ENCODE data around the gene CSPG4. TPM values are rescaled to one million over a fixed set of nuclear protein-coding genes. Genes with fewer than 3 reads are reported as not detected.
A peak's percentile ranks its signal among the peaks of the same experiment; 100 is the strongest.

CSPG4 gene
- total and polyA plus RNA-seq, 2 of the 13 experiments (the other 11 are each of a cell fraction or from before 2014, with no cell fraction given), result 0.01 to 0.04 TPM

DNA sequence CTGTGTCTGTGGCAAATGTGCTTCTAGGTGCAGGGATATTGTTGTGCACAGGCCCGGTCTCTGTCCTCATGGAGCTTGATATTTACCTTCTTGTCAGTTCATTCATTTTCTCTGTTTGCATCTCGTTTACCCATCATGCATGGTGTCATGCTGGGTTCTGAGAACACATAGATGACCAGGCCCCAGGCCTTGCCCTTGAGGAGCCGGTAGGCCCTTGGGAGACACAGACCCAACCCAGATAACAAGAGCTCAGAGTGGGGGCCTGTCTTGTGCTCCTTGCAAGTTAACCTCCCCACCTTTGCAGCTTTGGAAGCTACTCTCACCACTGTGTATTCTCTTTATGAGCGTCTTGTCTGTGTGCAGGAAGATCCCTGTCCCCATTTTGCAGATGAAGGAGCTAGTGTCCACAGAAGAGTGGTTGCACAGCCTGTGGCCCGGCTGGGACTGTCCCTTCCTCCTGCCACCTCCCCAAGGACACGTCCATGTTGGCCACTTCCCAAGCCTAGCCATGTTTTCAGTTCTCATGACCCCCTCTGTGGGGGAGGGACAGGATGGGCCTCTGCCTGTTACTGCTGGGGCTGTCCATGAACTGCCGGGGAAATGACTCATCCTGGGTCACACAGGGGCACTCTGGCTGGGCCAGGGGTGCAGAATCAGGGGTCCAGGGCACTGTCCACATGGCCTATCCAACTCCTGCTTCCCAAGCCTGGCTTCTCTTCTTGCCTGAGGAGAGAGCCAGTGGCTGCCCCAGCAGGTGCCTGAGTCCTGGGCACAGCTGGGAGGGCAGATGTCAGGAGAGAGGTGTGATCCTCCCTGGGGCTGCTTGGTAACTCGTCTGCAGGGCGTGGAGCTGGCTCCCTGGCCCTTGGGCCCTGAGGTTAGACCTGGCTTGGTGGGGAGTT, 61.5 kb downstream of the CSPG4 start (continued):
- TF ChIP-seq RARG (CRISPR knock-in tag; IDR thresholded peaks at IDR 0.05; ENCODE audit: low read depth) (no peak), ZNF430 (CRISPR knock-in tag; IDR thresholded peaks at IDR 0.05) (peak; percentile 70; the same call in 1 of the 2 replicates), ZSCAN31 (CRISPR knock-in tag; IDR thresholded peaks at IDR 0.05; ENCODE audit: low read depth) (no peak), EEA1 (CRISPR knock-in tag; IDR thresholded peaks at IDR 0.05; ENCODE audit: borderline replicate concordance) (no peak), TEAD2 (CRISPR knock-in tag; IDR thresholded peaks at IDR 0.05) (no peak), RFX1 (IDR thresholded peaks at IDR 0.05) (no peak), ZSCAN9 (CRISPR knock-in tag; IDR thresholded peaks at IDR 0.05; ENCODE audit: borderline replicate concordance) (peak; percentile 40; the same call in 1 of the 2 replicates), ZSCAN20 (CRISPR knock-in tag; IDR thresholded peaks at IDR 0.05; ENCODE audit: borderline replicate concordance) (no peak), ISL2 (CRISPR knock-in tag; IDR thresholded peaks at IDR 0.05) (no peak), ZMYM2 (CRISPR knock-in tag; IDR thresholded peaks at IDR 0.05) (peak; percentile 83), STAG1 (CRISPR knock-in tag; IDR thresholded peaks at IDR 0.05) (no peak), JUNB (CRISPR knock-in tag; IDR thresholded peaks at IDR 0.05; ENCODE audit: borderline replicate concordance) (peak; percentile 89), ZNF234 (CRISPR knock-in tag; conservative IDR thresholded peaks at IDR 0.05) (no peak), SKI (IDR thresholded peaks at IDR 0.05; ENCODE audit: partially characterized antibody) (peak; percentile 35), FOXK1 (CRISPR knock-in tag; IDR thresholded peaks at IDR 0.05; ENCODE audit: borderline replicate concordance, low read depth) (no peak; the same call in 1 of the 2 replicates), MEIS1 (CRISPR knock-in tag; IDR thresholded peaks at IDR 0.05; ENCODE audit: borderline replicate concordance) (no peak), ZNF225 (CRISPR knock-in tag; IDR thresholded peaks at IDR 0.05) (no peak), KAT7 (CRISPR knock-in tag; IDR thresholded peaks at IDR 0.05; ENCODE audit: borderline replicate concordance) (no peak)
- TF ChIP-seq, protein P1, sequence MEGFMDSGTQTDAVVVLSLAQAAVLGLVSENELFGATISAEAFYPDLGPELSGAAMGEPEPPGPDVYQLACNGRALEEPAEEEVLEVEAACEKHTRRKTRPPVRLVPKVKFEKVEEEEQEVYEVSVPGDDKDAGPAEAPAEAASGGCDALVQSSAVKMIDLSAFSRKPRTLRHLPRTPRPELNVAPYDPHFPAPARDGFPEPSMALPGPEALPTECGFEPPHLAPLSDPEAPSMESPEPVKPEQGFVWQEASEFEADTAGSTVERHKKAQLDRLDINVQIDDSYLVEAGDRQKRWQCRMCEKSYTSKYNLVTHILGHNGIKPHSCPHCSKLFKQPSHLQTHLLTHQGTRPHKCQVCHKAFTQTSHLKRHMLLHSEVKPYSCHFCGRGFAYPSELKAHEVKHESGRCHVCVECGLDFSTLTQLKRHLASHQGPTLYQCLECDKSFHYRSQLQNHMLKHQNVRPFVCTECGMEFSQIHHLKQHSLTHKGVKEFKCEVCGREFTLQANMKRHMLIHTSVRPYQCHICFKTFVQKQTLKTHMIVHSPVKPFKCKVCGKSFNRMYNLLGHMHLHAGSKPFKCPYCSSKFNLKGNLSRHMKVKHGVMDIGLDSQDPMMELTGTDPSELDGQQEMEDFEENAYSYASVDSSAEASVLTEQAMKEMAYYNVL (CRISPR knock-in tag; IDR thresholded peaks at IDR 0.05; ENCODE audit: borderline replicate concordance), result no peak
- TF ChIP-seq, protein P2, sequence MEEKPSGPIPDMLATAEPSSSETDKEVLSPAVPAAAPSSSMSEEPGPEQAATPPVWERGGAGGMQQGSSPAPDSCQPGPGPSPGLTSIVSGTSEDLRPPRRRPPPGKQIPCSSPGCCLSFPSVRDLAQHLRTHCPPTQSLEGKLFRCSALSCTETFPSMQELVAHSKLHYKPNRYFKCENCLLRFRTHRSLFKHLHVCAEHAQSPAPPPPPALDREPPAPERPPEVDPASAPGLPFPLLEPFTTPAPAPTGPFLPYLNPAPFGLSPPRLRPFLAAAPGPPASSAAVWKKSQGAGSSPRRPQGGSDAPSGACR (CRISPR knock-in tag; IDR thresholded peaks at IDR 0.05), result peak; percentile 69; the same call in 1 of the 2 replicates
- TF ChIP-seq, protein P3, sequence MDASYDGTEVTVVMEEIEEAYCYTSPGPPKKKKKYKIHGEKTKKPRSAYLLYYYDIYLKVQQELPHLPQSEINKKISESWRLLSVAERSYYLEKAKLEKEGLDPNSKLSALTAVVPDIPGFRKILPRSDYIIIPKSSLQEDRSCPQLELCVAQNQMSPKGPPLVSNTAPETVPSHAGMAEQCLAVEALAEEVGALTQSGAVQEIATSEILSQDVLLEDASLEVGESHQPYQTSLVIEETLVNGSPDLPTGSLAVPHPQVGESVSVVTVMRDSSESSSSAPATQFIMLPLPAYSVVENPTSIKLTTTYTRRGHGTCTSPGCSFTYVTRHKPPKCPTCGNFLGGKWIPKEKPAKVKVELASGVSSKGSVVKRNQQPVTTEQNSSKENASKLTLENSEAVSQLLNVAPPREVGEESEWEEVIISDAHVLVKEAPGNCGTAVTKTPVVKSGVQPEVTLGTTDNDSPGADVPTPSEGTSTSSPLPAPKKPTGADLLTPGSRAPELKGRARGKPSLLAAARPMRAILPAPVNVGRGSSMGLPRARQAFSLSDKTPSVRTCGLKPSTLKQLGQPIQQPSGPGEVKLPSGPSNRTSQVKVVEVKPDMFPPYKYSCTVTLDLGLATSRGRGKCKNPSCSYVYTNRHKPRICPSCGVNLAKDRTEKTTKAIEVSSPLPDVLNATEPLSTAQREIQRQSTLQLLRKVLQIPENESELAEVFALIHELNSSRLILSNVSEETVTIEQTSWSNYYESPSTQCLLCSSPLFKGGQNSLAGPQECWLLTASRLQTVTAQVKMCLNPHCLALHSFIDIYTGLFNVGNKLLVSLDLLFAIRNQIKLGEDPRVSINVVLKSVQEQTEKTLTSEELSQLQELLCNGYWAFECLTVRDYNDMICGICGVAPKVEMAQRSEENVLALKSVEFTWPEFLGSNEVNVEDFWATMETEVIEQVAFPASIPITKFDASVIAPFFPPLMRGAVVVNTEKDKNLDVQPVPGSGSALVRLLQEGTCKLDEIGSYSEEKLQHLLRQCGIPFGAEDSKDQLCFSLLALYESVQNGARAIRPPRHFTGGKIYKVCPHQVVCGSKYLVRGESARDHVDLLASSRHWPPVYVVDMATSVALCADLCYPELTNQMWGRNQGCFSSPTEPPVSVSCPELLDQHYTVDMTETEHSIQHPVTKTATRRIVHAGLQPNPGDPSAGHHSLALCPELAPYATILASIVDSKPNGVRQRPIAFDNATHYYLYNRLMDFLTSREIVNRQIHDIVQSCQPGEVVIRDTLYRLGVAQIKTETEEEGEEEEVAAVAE (CRISPR knock-in tag; IDR thresholded peaks at IDR 0.05; ENCODE audit: borderline replicate concordance), result peak; percentile 30; the same call in 1 of the 2 replicates
- TF ChIP-seq, protein P4, sequence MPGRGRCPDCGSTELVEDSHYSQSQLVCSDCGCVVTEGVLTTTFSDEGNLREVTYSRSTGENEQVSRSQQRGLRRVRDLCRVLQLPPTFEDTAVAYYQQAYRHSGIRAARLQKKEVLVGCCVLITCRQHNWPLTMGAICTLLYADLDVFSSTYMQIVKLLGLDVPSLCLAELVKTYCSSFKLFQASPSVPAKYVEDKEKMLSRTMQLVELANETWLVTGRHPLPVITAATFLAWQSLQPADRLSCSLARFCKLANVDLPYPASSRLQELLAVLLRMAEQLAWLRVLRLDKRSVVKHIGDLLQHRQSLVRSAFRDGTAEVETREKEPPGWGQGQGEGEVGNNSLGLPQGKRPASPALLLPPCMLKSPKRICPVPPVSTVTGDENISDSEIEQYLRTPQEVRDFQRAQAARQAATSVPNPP (CRISPR knock-in tag; IDR thresholded peaks at IDR 0.05), result no peak

Data from HepG2 (cell line).